GM12878 (cell line): ENCODE measurements around the gene RPS3A.

Source experiments
- BHLHE40 ChIP-seq, 2 experiments: fragments of 450-650 bp in 1 of 2; IDR thresholded peaks; 2 replicates each; pipeline ENCODE4 v1.6.1; 2011 to 2017; ENCODE audit warnings: low read depth in 2 of 2, borderline replicate concordance in 1 of 2, improper control_type of control experiment in 1 of 2, low read length in 1 of 2, mild to moderate bottlenecking in 1 of 2
- CTCF ChIP-seq, 3 experiments: IDR thresholded peaks in 2 of 3; conservative IDR thresholded peaks in 1 of 3; 2 replicates each; pipeline ENCODE4 v1.5.1; 2011; ENCODE audit warnings: low read depth in 3 of 3, low read length in 3 of 3, mild to moderate bottlenecking in 3 of 3, control low read depth in 2 of 3, moderate library complexity in 2 of 3, inconsistent platforms in 1 of 3, mixed read lengths in 1 of 3; ENCODE audit not compliant: control insufficient read depth in 2 of 3, insufficient read depth in 1 of 3; ENCODE audit errors: extremely low read depth in 1 of 3
- EGR1 ChIP-seq, 2 experiments: IDR thresholded peaks; 1 replicate in 1 of 2; 2 replicates in 1 of 2; pipeline ENCODE4 v1.6.1; 2011 to 2012; ENCODE audit warnings: low read depth in 2 of 2, low read length in 2 of 2, borderline replicate concordance in 1 of 2, mild to moderate bottlenecking in 1 of 2, moderate library complexity in 1 of 2
- RAD21 ChIP-seq: IDR thresholded peaks from 2 replicates; pipeline ENCODE4 v1.6.1; 2011; ENCODE audit warnings: mild to moderate bottlenecking, low read depth, low read length, moderate library complexity; ENCODE audit not compliant: insufficient read depth
- SIN3A ChIP-seq: IDR thresholded peaks from 2 replicates; pipeline ENCODE4 v1.6.1; 2012; ENCODE audit warnings: low read depth, low read length, improper control_type of control experiment
- USF2 ChIP-seq: IDR thresholded peaks from 2 replicates; pipeline ENCODE4 v1.6.1; 2011; ENCODE audit warnings: low read depth, low read length, improper control_type of control experiment, borderline replicate concordance

- TF ChIP-seq CTCF (IDR thresholded peaks at IDR 0.05 in 2 of 3, conservative IDR thresholded peaks at IDR 0.05 in 1 of 3; ENCODE audit: control insufficient read depth in 2 of 3, extremely low read depth in 1 of 3, insufficient read depth in 1 of 3, low read depth in 3 of 3, low read length in 3 of 3) (no peak), BHLHE40 (IDR thresholded peaks at IDR 0.05; ENCODE audit: borderline replicate concordance in 1 of 2, low read depth in 2 of 2, low read length in 1 of 2) (no peak), RAD21 (no peak), SIN3A (no peak), EGR1 (IDR thresholded peaks at IDR 0.05; ENCODE audit: borderline replicate concordance in 1 of 2, low read depth in 2 of 2, low read length in 2 of 2) (no peak), USF2 (no peak)
These were observed 5.1 kb upstream of the RPS3A start for GRCh38 chr4:151094290-151094751.
